Measurements from ENCODE around the gene ABHD16A.

The ABHD16A gene

GRCh38 chr6:31660381-31661261 is 42.5 kb downstream of the ABHD16A start, which contains the start of gene C6orf47:
Gene C6orf47 (minus strand): TSS chr6:31660778. CDS start chr6:31659947, 831 bp downstream.
- DNase-seq = peak; percentile 62

GRCh38 chr6:31659649-31660380 is 43.3 kb downstream of the ABHD16A start:
- peak; percentile 23 for DNase-seq

- DNase-seq = no peak
These were observed 44.0 kb downstream of the ABHD16A start for GRCh38 chr6:31658983-31659648.

GRCh38 chr6:31658158-31658688 is 44.9 kb downstream of the ABHD16A start:
- DNase-seq = no peak

GRCh38 chr6:31657406-31658157 is 45.5 kb downstream of the ABHD16A start:
- DNase-seq = peak; percentile 20

- no peak for DNase-seq
These were observed 47.5 kb downstream of the ABHD16A start, which contains the start of gene APOM for GRCh38 chr6:31655349-31656237. Gene APOM (plus strand): TSS chr6:31655894. CDS start chr6:31655967, 73 bp downstream.

GRCh38 chr6:31654574-31655348 is 48.4 kb downstream of the ABHD16A start:
- DNase-seq = no peak

- no peak for DNase-seq
These were observed 50.0 kb downstream of the ABHD16A start for GRCh38 chr6:31652925-31653724.

GRCh38 chr6:31651602-31652191 is 51.4 kb downstream of the ABHD16A start:
- DNase-seq = no peak

- no peak for DNase-seq
These were observed 57.8 kb downstream of the ABHD16A start for GRCh38 chr6:31645325-31645724.

- DNase-seq = no peak
These were observed 59.2 kb downstream of the ABHD16A start for GRCh38 chr6:31643818-31644454.

GRCh38 chr6:31642798-31643570 is 60.1 kb downstream of the ABHD16A start:
- DNase-seq = no peak

- no peak for DNase-seq
These were observed 61.8 kb downstream of the ABHD16A start for GRCh38 chr6:31641370-31641769.

- DNase-seq = no peak
These were observed 62.5 kb downstream of the ABHD16A start for GRCh38 chr6:31640612-31641011.

- DNase-seq = no peak
These were observed 63.7 kb downstream of the ABHD16A start for GRCh38 chr6:31639449-31639861.

- no peak for DNase-seq
These were observed 64.1 kb downstream of the ABHD16A start for GRCh38 chr6:31639043-31639442.
